ENCODE results near the gene STX10. TPM values are rescaled to one million over a fixed set of nuclear protein-coding genes. Genes with fewer than 3 reads are reported as not detected.

STX10 gene
- total RNA-seq, 1 experiment from 2014 or later, result 19.3 TPM

GRCh38 chr19:13128583-13128982 lies 21.6 kb downstream of the STX10 start:
- no peaks in the 10 kb centered on the region for H3K27me3 ChIP-seq (replicated peaks; ENCODE audit: control insufficient read depth, insufficient read depth, low read length)
- 0 out of 2 replicates have a peak, but pooled peaks cover 2% of the 10 kb centered on the region for H3K36me3 ChIP-seq (ENCODE audit: control insufficient read depth, insufficient read depth, low read length)
- no peaks in the 10 kb centered on the region for H3K27me3 Mint-ChIP-seq (ENCODE audit: insufficient read depth, unreplicated experiment)
- peak overlapping the region; percentile 32 for H3K27ac Mint-ChIP-seq (ENCODE audit: unreplicated experiment)
- H3K4me3 Mint-ChIP-seq (ENCODE audit: unreplicated experiment), result no peak overlapping the region
- CTCF ChIA-PET, result interaction anchor here (0.7 kb wide), 1 partner anchor 151 kb away, joined by 3 read pairs; no protein-coding TSS in a partner anchor
- peaks cover 48% of the 10 kb centered on the region for H3K36me3 Mint-ChIP-seq (ENCODE audit: insufficient read depth, unreplicated experiment)
- no TSS peak for BruUV-seq (replicated peaks)
- intact Hi-C loops (cut with micrococcal nuclease; ENCODE audit: unreplicated experiment), result no loop called here
- POLR2A ChIA-PET, result no interaction called here
- no peak overlapping the region for H3K4me3 ChIP-seq (ENCODE audit: low read depth, low read length)
- no peak for TF ChIP-seq CTCF (IDR thresholded peaks at IDR 0.05; ENCODE audit: insufficient read depth in 1 of 2, low read depth in 1 of 2, low read length in 1 of 2, severe bottlenecking in 1 of 2, unreplicated experiment in 1 of 2)
- H3K4me1 Mint-ChIP-seq (ENCODE audit: low read depth, unreplicated experiment), result no peaks in the 10 kb centered on the region
- H3K9me3 Mint-ChIP-seq (ENCODE audit: unreplicated experiment), result no peaks in the 10 kb centered on the region
- H3K9me3 ChIP-seq, result no peaks in the 10 kb centered on the region
- H3K4me1 ChIP-seq, result no peaks in the 10 kb centered on the region
- no peak for DNase-seq

GRCh38 chr19:13127811-13128575 lies 22.2 kb downstream of the STX10 start:
- no peaks in the 10 kb centered on the region for H3K4me1 ChIP-seq
- H3K4me1 Mint-ChIP-seq (ENCODE audit: low read depth, unreplicated experiment), result no peaks in the 10 kb centered on the region
- no peaks in the 10 kb centered on the region for H3K27me3 Mint-ChIP-seq (ENCODE audit: insufficient read depth, unreplicated experiment)
- no peaks in the 10 kb centered on the region for H3K9me3 Mint-ChIP-seq (ENCODE audit: unreplicated experiment)
- peaks cover 42% of the 10 kb centered on the region for H3K36me3 Mint-ChIP-seq (ENCODE audit: insufficient read depth, unreplicated experiment)
- no peak overlapping the region for H3K4me3 ChIP-seq (ENCODE audit: low read depth, low read length)
- 0 out of 2 replicates have a peak, but pooled peaks cover 2% of the 10 kb centered on the region for H3K36me3 ChIP-seq (ENCODE audit: control insufficient read depth, insufficient read depth, low read length)
- no TSS peak for BruUV-seq (replicated peaks)
- intact Hi-C loops (cut with micrococcal nuclease; ENCODE audit: unreplicated experiment), result no loop called here
- ChIA-PET CTCF (no interaction called here), POLR2A (interaction anchor here (0.8 kb wide), 1 partner anchor 10 kb away, joined by 3 read pairs; the partner anchor contains the start of gene NACC1)
- H3K27me3 ChIP-seq (replicated peaks; ENCODE audit: control insufficient read depth, insufficient read depth, low read length), result no peaks in the 10 kb centered on the region
- no peak overlapping the region for H3K27ac Mint-ChIP-seq (ENCODE audit: unreplicated experiment)
- H3K9me3 ChIP-seq, result no peaks in the 10 kb centered on the region
- no peak for TF ChIP-seq CTCF (IDR thresholded peaks at IDR 0.05; ENCODE audit: insufficient read depth in 1 of 2, low read depth in 1 of 2, low read length in 1 of 2, severe bottlenecking in 1 of 2, unreplicated experiment in 1 of 2)
- no peak overlapping the region for H3K4me3 Mint-ChIP-seq (ENCODE audit: unreplicated experiment)
- no peak for DNase-seq

- H3K4me1 Mint-ChIP-seq (ENCODE audit: low read depth, unreplicated experiment), result no peaks in the 10 kb centered on the region
- no peak for TF ChIP-seq CTCF (IDR thresholded peaks at IDR 0.05; ENCODE audit: insufficient read depth in 1 of 2, low read depth in 1 of 2, low read length in 1 of 2, severe bottlenecking in 1 of 2, unreplicated experiment in 1 of 2)
- no peaks in the 10 kb centered on the region for H3K27me3 ChIP-seq (replicated peaks; ENCODE audit: control insufficient read depth, insufficient read depth, low read length)
- no peaks in the 10 kb centered on the region for H3K4me1 ChIP-seq
- H3K36me3 Mint-ChIP-seq (ENCODE audit: insufficient read depth, unreplicated experiment), result peaks cover 42% of the 10 kb centered on the region
- DNase-seq, result no peak
- H3K36me3 ChIP-seq (ENCODE audit: control insufficient read depth, insufficient read depth, low read length), result 0 out of 2 replicates have a peak, but pooled peaks cover 2% of the 10 kb centered on the region
- no peak overlapping the region for H3K27ac Mint-ChIP-seq (ENCODE audit: unreplicated experiment)
- no peaks in the 10 kb centered on the region for H3K9me3 Mint-ChIP-seq (ENCODE audit: unreplicated experiment)
- intact Hi-C loops (cut with micrococcal nuclease; ENCODE audit: unreplicated experiment), result no loop called here
- H3K9me3 ChIP-seq, result no peaks in the 10 kb centered on the region
- ChIA-PET CTCF (no interaction called here), POLR2A (interaction anchor here (0.6 kb wide), 1 partner anchor 106 kb away, joined by 4 read pairs; no protein-coding TSS in a partner anchor)
- no peaks in the 10 kb centered on the region for H3K27me3 Mint-ChIP-seq (ENCODE audit: insufficient read depth, unreplicated experiment)
- no TSS peak for BruUV-seq (replicated peaks)
- no peak overlapping the region for H3K4me3 Mint-ChIP-seq (ENCODE audit: unreplicated experiment)
- H3K4me3 ChIP-seq (ENCODE audit: low read depth, low read length), result no peak overlapping the region
Observed at GRCh38 chr19:13127051-13127450, 23.1 kb downstream of the STX10 start.

Measured in Caco-2 (cell line).